Cardiac muscle cell (in vitro differentiated cells and primary cell): ENCODE results near the gene WNT4. TPM values are rescaled to one million over a fixed set of nuclear protein-coding genes. Genes with fewer than 3 reads are reported as not detected.

ENCODE experiments used
- DNase-seq, 2 donors: peaks; one replicate each; pipeline versions ENCODE4 v3.0.0 to v3.0.0-alpha.2; 2010 to 2017; ENCODE audit warnings: low read depth in 1 of 2, low spot score in 1 of 2
- H3K27ac ChIP-seq: fragments of 200-600 bp; sonication (generic); 2 replicates; pipeline ENCODE4 v1.5.1; 2016
- H3K27me3 ChIP-seq: fragments of 200-600 bp; sonication (generic); 2 replicates; pipeline ENCODE4 v1.6.0; 2016; ENCODE audit warnings: control low read depth
- H3K36me3 ChIP-seq: fragments of 200-600 bp; sonication (generic); 2 replicates; pipeline ENCODE4 v1.5.1; 2016; ENCODE audit warnings: control low read depth
- H3K4me1 ChIP-seq: fragments of 200-600 bp; sonication (generic); 2 replicates; pipeline ENCODE4 v1.8.1; 2017; ENCODE audit warnings: low read depth, mild to moderate bottlenecking, mixed run types
- H3K4me3 ChIP-seq: fragments of 200-600 bp; sonication (generic); 2 replicates; pipeline ENCODE4 v1.5.1; 2016; ENCODE audit warnings: mild to moderate bottlenecking
- H3K9me3 ChIP-seq: fragments of 200-600 bp; sonication (generic); 2 replicates; pipeline ENCODE4 v1.5.1; 2017; ENCODE audit warnings: low read depth, mild to moderate bottlenecking, control low read depth
- CTCF ChIP-seq: IDR thresholded peaks from 2 replicates; pipeline ENCODE4 v1.5.1; 2012; ENCODE audit warnings: low read depth, mild to moderate bottlenecking, low read length
- polyA plus RNA-seq: library from polyadenylated mRNA; unstranded; fragments of >200 nt; fragmentation: Nextera tagmentation; extraction: Ambion mirVana; gene quantifications from 2 replicates; pipeline ENCODE4 v1.2.1, GENCODE V29; 2016
- total RNA-seq: library from RNA; depleted of rRNA; stranded (reverse); fragments of >200 nt; gene quantifications from 2 replicates; pipeline ENCODE4 v1.2.3, GENCODE V29; 2016

WNT4 gene
- total and polyA plus RNA-seq, 2 experiments from 2014 or later = not detected

- no peaks in the 10 kb centered on the region for H3K36me3 ChIP-seq
- no peak overlapping the region for H3K27ac ChIP-seq
- no peak for TF ChIP-seq CTCF
- no peaks in the 10 kb centered on the region for H3K27me3 ChIP-seq
- no peaks in the 10 kb centered on the region for H3K4me1 ChIP-seq
- no peak for DNase-seq
- no peak overlapping the region for H3K4me3 ChIP-seq
- H3K9me3 ChIP-seq = no peaks in the 10 kb centered on the region
Observed at GRCh38 chr1:22169816-22170215, 26.9 kb upstream of the WNT4 start.

- Histone ChIP-seq H3K27me3 (peaks cover 3% of the 10 kb centered on the region), H3K4me1 (no peaks in the 10 kb centered on the region), H3K27ac (no peak overlapping the region), H3K9me3 (no peaks in the 10 kb centered on the region), H3K36me3 (no peaks in the 10 kb centered on the region), H3K4me3 (no peak overlapping the region)
- TF ChIP-seq CTCF = no peak
- DNase-seq = no peak
Observed at GRCh38 chr1:22168412-22168973, 25.6 kb upstream of the WNT4 start.

GRCh38 chr1:22166439-22166838, 23.5 kb upstream of the WNT4 start:
- no peak for DNase-seq

GRCh38 chr1:22164841-22165808, 22.2 kb upstream of the WNT4 start:
- no peaks in the 10 kb centered on the region for H3K9me3 ChIP-seq
- DNase-seq = no peak
- H3K4me1 ChIP-seq = no peaks in the 10 kb centered on the region
- TF ChIP-seq CTCF = no peak
- no peaks in the 10 kb centered on the region for H3K36me3 ChIP-seq
- peaks cover 20% of the 10 kb centered on the region for H3K27me3 ChIP-seq
- no peak overlapping the region for H3K4me3 ChIP-seq
- H3K27ac ChIP-seq = no peak overlapping the region

More at GRCh38 chr1:22166439-22166838, 23.5 kb upstream of the WNT4 start:
- TF ChIP-seq CTCF = no peak
- H3K4me1 ChIP-seq = no peaks in the 10 kb centered on the region
- H3K9me3 ChIP-seq = no peaks in the 10 kb centered on the region
- H3K27ac ChIP-seq = no peak overlapping the region
- no peaks in the 10 kb centered on the region for H3K36me3 ChIP-seq
- no peak overlapping the region for H3K4me3 ChIP-seq
- peaks cover 19% of the 10 kb centered on the region for H3K27me3 ChIP-seq

GRCh38 chr1:22163564-22163963, 20.7 kb upstream of the WNT4 start:
- Histone ChIP-seq H3K9me3 (no peaks in the 10 kb centered on the region), H3K36me3 (no peaks in the 10 kb centered on the region), H3K27me3 (peaks cover 20% of the 10 kb centered on the region), H3K4me3 (no peak overlapping the region), H3K4me1 (no peaks in the 10 kb centered on the region), H3K27ac (no peak overlapping the region)
- no peak for TF ChIP-seq CTCF
- no peak for DNase-seq
